Right ventricle myocardium superior (tissue), 1 donor: ENCODE data around the gene TREX2. TPM values are rescaled to one million over a fixed set of nuclear protein-coding genes. Genes with fewer than 3 reads are reported as not detected.

ENCODE experiments used
- ATAC-seq: fragments of 200-7000 bp; cut with Tn5 transposase; one replicate; pipeline ENCODE4 v1.9.1; 2020; ENCODE audit warnings: mild to moderate bottlenecking; ENCODE audit not compliant: poor library complexity
- DNase-seq: peaks from one replicate; pipeline ENCODE4 v3.0.0-alpha.2; 2020
- intact Hi-C: fragments of 100-400 bp; cut with DNase I; formaldehyde crosslinking; loops from one replicate; pipeline ENCODE4 v1.11.2; 2022
- total RNA-seq: library from RNA; stranded (reverse); fragmentation: NEBNext Ultra II Directional; extraction: Animal tissue kit (Norgen Biotek cat#: 25700); gene quantifications from one replicate; pipeline ENCODE4 v1.2.1, GENCODE V29; 2021
- donor health status: DM: no; HTN: yes; CAD: no; lungs with severe emphysema.

The TREX2 gene
- total RNA-seq, 1 donor from 2014 or later, result 0.19 TPM

GRCh38 chrX:153400146-153401132, 45.4 kb downstream of the TREX2 start:
- DNase-seq (peak; percentile 64), ATAC-seq (peak; percentile 41)

GRCh38 chrX:153398275-153398960, 47.4 kb downstream of the TREX2 start:
- no peak for ATAC-seq

More at GRCh38 chrX:153400146-153401132, 45.4 kb downstream of the TREX2 start:
- intact Hi-C loops, result no loop called here

DNA sequence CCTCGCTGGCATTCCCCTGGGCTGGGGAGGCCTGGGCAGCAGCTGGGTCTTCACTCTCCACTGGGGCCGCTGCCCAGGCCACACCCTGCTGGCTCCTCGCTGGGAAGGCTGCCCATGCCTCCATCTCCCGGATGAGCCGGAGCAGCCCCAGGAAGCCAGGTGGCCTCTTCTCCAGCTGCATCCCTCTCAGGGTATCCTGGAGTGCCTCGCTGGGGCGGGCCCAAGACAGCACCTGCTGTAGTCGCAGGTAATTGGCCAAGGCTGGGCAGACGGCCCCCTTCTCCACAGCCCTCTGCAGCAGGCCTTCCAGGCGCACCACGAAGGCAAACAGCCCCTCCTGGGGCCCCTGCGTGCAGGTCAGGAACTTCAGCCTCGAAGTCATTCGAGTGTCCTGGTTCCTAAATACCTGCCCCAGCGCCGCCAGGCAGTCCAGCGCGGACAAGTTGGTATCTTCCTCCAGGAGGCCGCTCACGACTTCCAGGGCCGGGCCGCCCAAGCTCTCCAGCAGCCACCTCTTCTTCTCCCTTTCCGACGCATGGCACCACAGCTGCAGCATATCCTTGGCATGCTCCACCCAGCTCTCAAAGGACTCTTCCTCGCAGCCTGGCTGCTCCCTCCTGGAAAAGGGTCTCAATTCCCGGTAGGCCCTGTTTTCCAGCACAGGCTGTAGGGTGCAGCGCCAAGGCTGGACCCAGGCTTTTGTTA, 48.4 kb downstream of the TREX2 start:
- ATAC-seq (no peak), DNase-seq (no peak)
- intact Hi-C loops, result no loop called here

More at GRCh38 chrX:153398275-153398960, 47.4 kb downstream of the TREX2 start:
- no peak for DNase-seq
- intact Hi-C loops, result no loop called here

DNA sequence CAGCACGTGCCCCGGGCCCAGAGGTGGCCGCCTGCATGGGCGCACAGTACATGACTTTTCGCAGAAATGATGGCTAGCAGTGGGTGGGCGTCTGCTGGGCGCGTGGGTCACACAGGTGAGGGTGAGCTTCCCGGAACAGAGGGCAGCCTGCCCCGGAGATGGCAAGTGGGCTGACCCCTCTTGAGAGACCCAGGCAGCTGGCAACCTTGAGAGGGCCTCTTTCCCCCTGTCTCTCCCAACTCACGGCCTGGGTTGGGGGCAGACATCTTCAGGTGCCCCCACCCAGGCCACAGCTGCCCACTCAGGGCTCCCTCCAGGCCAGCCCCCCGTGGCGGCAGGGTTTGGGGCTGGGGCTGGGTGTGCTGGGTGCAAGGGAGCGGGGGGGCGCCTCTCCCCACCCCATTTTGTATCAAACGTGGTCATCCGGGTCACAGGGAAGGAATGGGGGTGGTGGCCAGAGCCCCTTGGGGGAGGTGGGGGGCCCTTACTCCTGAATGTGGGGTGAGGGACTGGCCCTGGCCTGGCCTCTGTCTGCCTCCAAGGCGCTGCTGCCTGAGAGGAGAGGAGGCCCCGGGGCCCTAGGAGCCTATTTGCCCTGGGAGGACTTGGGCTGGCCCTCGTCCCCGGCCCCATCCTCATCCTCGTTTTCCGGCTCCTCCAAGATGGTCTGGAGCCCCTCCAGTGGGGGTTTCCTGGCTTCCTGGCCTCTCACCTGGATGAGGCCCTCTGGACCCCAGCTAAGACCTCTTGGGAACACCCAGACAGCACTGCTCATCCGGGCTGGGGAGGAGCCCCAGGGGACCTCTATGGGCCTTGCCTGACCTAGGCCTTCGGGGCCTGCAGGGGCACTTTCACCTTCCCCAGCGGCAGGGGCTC, 49.3 kb downstream of the TREX2 start:
- intact Hi-C loops, result no loop called here
- DNase-seq, result no peak

DNA sequence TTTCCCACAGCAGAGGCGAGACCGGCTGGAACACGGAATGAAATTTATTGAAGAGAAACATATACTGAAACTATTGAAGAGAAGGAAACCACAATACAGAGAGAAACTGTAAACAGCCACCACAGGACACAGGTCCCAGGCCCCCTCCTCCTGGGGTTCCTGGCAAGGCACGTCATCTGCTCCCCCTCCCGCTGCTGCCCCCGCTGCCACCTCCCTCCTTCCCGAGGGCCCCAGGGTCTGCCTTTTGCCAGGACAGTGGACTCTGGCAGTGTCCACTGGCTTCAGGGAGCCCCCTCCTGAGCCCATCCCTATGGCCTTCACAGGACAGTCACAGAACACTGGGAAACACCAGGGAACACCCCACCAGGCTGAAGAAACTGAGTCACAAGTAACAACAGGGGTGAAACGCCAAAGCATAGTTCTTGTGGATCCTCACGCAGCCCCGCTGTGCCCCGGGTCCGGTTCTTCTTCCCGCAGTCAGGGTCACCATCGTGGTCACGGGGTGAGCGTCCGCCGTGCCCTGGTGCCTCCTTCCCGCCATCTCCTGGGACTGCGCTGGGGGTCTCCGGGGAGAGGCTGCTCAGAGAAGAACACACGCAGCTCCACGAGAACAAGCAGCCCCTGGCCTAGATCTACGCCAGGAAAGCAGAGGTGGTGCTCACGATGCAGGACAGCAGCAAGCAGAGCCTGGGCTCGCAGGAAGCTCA, 50.1 kb downstream of the TREX2 start:
- ATAC-seq, result no peak
- intact Hi-C loops, result no loop called here
- no peak for DNase-seq

More for the DNA sequence above, 49.3 kb downstream of the TREX2 start:
- no peak for ATAC-seq

GRCh38 chrX:153394612-153395011, 51.2 kb downstream of the TREX2 start:
- ATAC-seq (no peak), DNase-seq (no peak)
- intact Hi-C loops, result no loop called here

Other genes with a start within 250 kb of the TREX2 start
- not detected for gene PNMA6F, start 124.3 kb downstream of the TREX2 start, total RNA-seq
- gene ZNF275, start 111.9 kb downstream of the TREX2 start, total RNA-seq, result 5.1 TPM
- gene PNMA6E, start 44.7 kb downstream of the TREX2 start, total RNA-seq, result not detected
- 0.65 TPM for gene ZFP92, start 34.6 kb downstream of the TREX2 start, total RNA-seq
- gene HAUS7, start 24.5 kb upstream of the TREX2 start, total RNA-seq, result 18.6 TPM
- 35.3 TPM for gene BGN, start 48.9 kb upstream of the TREX2 start, total RNA-seq
- gene ATP2B3, start 71.6 kb upstream of the TREX2 start, total RNA-seq, result not detected
- gene CCNQ, start 153.1 kb upstream of the TREX2 start, total RNA-seq, result 40.7 TPM
- not detected for gene DUSP9, start 201.1 kb upstream of the TREX2 start, total RNA-seq
- gene PNCK, start 227.8 kb upstream of the TREX2 start, total RNA-seq, result 8.1 TPM
- 192 TPM for gene SLC6A8, start 241.9 kb upstream of the TREX2 start, total RNA-seq